Ectodermal cell (in vitro differentiated cells): ENCODE data around the gene TBX2.

Experiments used
- H3K27ac ChIP-seq: 2 replicates; pipeline ENCODE4 v1.7.0; 2013; ENCODE audit warnings: mild to moderate bottlenecking, low read depth, low read length; ENCODE audit not compliant: insufficient read depth, poor library complexity, severe bottlenecking
- H3K27me3 ChIP-seq: 2 replicates; pipeline ENCODE4 v1.7.0; 2013; ENCODE audit warnings: mild to moderate bottlenecking, low read length; ENCODE audit not compliant: insufficient read depth, control insufficient read depth, poor library complexity, severe bottlenecking
- H3K36me3 ChIP-seq: one replicate; pipeline ENCODE4 v1.7.0; 2013; ENCODE audit warnings: low read length; ENCODE audit not compliant: control insufficient read depth, insufficient read depth
- H3K4me1 ChIP-seq: one replicate; pipeline ENCODE4 v1.7.0; 2013; ENCODE audit warnings: low read length; ENCODE audit not compliant: control insufficient read depth, insufficient read depth
- H3K4me3 ChIP-seq: 2 replicates; pipeline ENCODE4 v1.7.0; 2013; ENCODE audit warnings: low read depth, low read length, control low read depth; ENCODE audit not compliant: insufficient read depth
- H3K9me3 ChIP-seq: 2 replicates; pipeline ENCODE4 v1.7.0; 2013; ENCODE audit warnings: mild to moderate bottlenecking, low read length, moderate library complexity; ENCODE audit not compliant: control insufficient read depth
- WGBS, 2 experiments: methylation state at CpG; one replicate each; pipeline ENCODE4 v1.1.7; 2013; ENCODE audit warnings: missing lambda C conversion rate in 2 of 2; 5-methylcytosine and 5-hydroxymethylcytosine counted together

Gene TBX2

GRCh38 chr17:61395983-61396585 lies 3.6 kb upstream of the TBX2 start:
- Histone ChIP-seq H3K36me3 (no peaks in the 10 kb centered on the region), H3K4me1 (peaks cover 25% of the 10 kb centered on the region), H3K27me3 (peaks cover 86% of the 10 kb centered on the region), H3K4me3 (no peak overlapping the region), H3K27ac (no peak overlapping the region), H3K9me3 (no peaks in the 10 kb centered on the region)
- WGBS, 2 experiments, result 2% methylated on average over 63 of the region's 63 CpGs

- H3K27ac ChIP-seq, result no peak overlapping the region
- peaks cover 25% of the 10 kb centered on the region for H3K4me1 ChIP-seq
- WGBS, 2 experiments, result 3% methylated on average over 46 of the region's 46 CpGs
- H3K36me3 ChIP-seq, result no peaks in the 10 kb centered on the region
- peaks cover 92% of the 10 kb centered on the region for H3K27me3 ChIP-seq
- no peaks in the 10 kb centered on the region for H3K9me3 ChIP-seq
- peak overlapping the region; percentile 27 for H3K4me3 ChIP-seq
These were observed 3.0 kb upstream of the TBX2 start for GRCh38 chr17:61396586-61397085.

GRCh38 chr17:61397086-61397842 lies 2.4 kb upstream of the TBX2 start:
- no peak overlapping the region for H3K27ac ChIP-seq
- 1% methylated on average over 63 to 67 of the region's 67 CpGs for WGBS, 2 experiments

GRCh38 chr17:61398721-61399130 lies 917 bp upstream of the TBX2 start:
- H3K27me3 ChIP-seq, result peaks cover 100% of the 10 kb centered on the region
- no peaks in the 10 kb centered on the region for H3K9me3 ChIP-seq
- H3K4me3 ChIP-seq, result peak overlapping the region; percentile 22
- peaks cover 20% of the 10 kb centered on the region for H3K4me1 ChIP-seq
- no peaks in the 10 kb centered on the region for H3K36me3 ChIP-seq
- H3K27ac ChIP-seq, result no peak overlapping the region
- 3 to 4% methylated on average over 34 of the region's 34 CpGs for WGBS, 2 experiments

More at GRCh38 chr17:61397086-61397842, 2.4 kb upstream of the TBX2 start:
- H3K9me3 ChIP-seq, result no peaks in the 10 kb centered on the region
- peaks cover 25% of the 10 kb centered on the region for H3K4me1 ChIP-seq
- no peaks in the 10 kb centered on the region for H3K36me3 ChIP-seq
- peaks cover 97% of the 10 kb centered on the region for H3K27me3 ChIP-seq
- H3K4me3 ChIP-seq, result peak overlapping the region; percentile 27

GRCh38 chr17:61400066-61400716 lies 548 bp downstream of the TBX2 start:
- no peak overlapping the region for H3K4me3 ChIP-seq

GRCh38 chr17:61400717-61401388 lies 1.2 kb downstream of the TBX2 start:
- H3K27me3 ChIP-seq, result peaks cover 100% of the 10 kb centered on the region
- 4% methylated on average over 45 of the region's 45 CpGs for WGBS, 2 experiments
- H3K4me3 ChIP-seq, result no peak overlapping the region
- no peaks in the 10 kb centered on the region for H3K9me3 ChIP-seq
- H3K4me1 ChIP-seq, result peaks cover 23% of the 10 kb centered on the region
- no peaks in the 10 kb centered on the region for H3K36me3 ChIP-seq
- H3K27ac ChIP-seq, result no peak overlapping the region

More at GRCh38 chr17:61400066-61400716, 548 bp downstream of the TBX2 start:
- H3K36me3 ChIP-seq, result no peaks in the 10 kb centered on the region
- peaks cover 100% of the 10 kb centered on the region for H3K27me3 ChIP-seq
- no peak overlapping the region for H3K27ac ChIP-seq
- WGBS, 2 experiments, result 1% methylated on average over 90 of the region's 90 CpGs
- H3K4me1 ChIP-seq, result peaks cover 23% of the 10 kb centered on the region
- no peaks in the 10 kb centered on the region for H3K9me3 ChIP-seq

- Histone ChIP-seq H3K36me3 (no peaks in the 10 kb centered on the region), H3K27me3 (peaks cover 100% of the 10 kb centered on the region), H3K4me1 (peaks cover 23% of the 10 kb centered on the region), H3K4me3 (no peak overlapping the region), H3K9me3 (no peaks in the 10 kb centered on the region), H3K27ac (no peak overlapping the region)
- WGBS, 2 experiments, result 5 to 7% methylated on average over 25 of the region's 25 CpGs
These were observed 1.9 kb downstream of the TBX2 start for GRCh38 chr17:61401389-61402072.

- Histone ChIP-seq H3K27ac (no peak overlapping the region), H3K36me3 (no peaks in the 10 kb centered on the region), H3K9me3 (no peaks in the 10 kb centered on the region), H3K27me3 (peaks cover 100% of the 10 kb centered on the region), H3K4me3 (no peak overlapping the region), H3K4me1 (peaks cover 23% of the 10 kb centered on the region)
- 4 to 7% methylated on average over 11 of the region's 11 CpGs for WGBS, 2 experiments
These were observed 2.5 kb downstream of the TBX2 start for GRCh38 chr17:61402073-61402541.

- peaks cover 100% of the 10 kb centered on the region for H3K27me3 ChIP-seq
These were observed 3.5 kb downstream of the TBX2 start for GRCh38 chr17:61402978-61403800.

More at GRCh38 chr17:61402978-61403800, 3.5 kb downstream of the TBX2 start:
- no peaks in the 10 kb centered on the region for H3K9me3 ChIP-seq
- H3K4me1 ChIP-seq, result peaks cover 17% of the 10 kb centered on the region
- H3K4me3 ChIP-seq, result no peak overlapping the region
- H3K27ac ChIP-seq, result no peak overlapping the region
- H3K36me3 ChIP-seq, result no peaks in the 10 kb centered on the region
- 2% methylated on average over 55 of the region's 55 CpGs for WGBS, 2 experiments
